GM18907 (cell line): ENCODE results near the gene ITGA2.

Experiments
- ATAC-seq: cut with Tn5 transposase; IDR thresholded peaks from one replicate; pipeline ENCODE4 v1.9.1; 2021; ENCODE audit warnings: mild to moderate bottlenecking, moderate library complexity; ENCODE audit not compliant: unreplicated experiment

ITGA2 gene

DNA sequence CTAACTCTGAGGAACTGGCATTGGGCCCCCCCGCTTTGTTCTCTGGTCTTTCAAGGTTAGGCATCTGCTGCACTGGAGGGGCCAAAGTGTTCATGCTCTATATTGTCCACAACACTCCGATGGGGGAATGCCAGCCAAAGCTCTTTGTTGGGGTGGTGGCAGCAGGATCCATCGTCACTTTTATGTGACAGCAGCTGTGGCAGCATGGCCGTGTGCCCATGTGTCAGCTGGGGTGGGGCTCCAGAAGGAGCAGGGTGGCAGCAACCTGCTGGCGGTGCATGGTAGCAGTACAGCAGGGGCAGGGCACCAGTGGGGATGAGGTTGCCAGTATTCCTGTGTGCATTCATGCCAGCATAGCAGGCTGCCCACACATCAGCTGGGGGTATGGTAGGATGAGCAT is 28.2 kb downstream of the ITGA2 start:
- ATAC-seq = no peak

DNA sequence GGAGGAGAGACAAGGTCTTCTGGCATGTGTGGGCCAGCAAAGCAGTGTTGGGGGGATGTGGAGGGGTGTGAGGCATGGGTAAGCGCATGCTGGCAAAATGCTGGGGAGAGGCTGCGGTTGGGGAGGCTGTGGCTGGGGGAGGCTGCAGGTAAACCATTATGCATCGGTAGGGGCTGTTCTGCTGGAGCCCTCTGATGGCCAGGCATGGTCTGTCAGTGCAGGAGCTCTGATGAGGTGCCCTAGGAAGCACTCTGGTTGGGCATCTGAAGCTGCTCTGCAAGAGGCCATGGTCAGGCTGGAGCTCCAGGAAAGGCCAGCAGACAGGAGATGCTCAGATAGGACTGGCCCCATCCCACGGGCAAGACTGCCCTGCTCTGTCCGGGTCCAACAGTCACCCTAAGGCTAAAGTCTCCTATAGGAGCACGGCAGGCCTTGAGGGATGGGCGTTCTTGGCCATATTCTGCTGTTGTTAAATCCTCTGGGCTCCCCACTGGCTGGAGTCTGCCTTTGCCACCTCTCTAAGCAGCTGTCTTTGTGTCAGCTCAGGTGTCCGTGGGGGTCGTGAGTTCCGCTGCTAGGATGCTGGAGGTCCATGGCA is 28.7 kb downstream of the ITGA2 start:
- no peak for ATAC-seq

- ATAC-seq = no peak
Measured at GRCh38 chr5:53019320-53019719, 30.2 kb downstream of the ITGA2 start.

- no peak for ATAC-seq
Measured at GRCh38 chr5:53022930-53023511, 33.9 kb downstream of the ITGA2 start.

DNA sequence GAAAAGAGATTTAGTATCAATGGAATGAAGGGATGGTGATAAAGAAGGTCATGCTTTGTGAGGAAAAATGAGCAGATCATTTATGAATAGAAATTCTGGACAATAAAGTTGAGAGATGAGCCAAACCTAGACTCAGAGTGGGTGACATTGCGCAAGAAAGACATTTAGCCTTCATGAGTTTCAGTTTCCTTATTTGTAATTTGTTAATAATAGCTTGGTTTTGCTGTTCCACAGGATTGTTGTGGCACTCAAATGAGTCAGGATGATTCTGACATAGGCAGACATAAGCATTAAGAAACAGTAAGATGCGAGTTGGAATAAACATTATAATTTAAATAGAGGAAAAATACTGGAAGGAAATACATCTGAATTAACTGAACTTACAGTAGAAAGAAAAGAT is 34.8 kb downstream of the ITGA2 start:
- ATAC-seq = peak; percentile 95

GRCh38 chr5:53024535-53024934 is 35.4 kb downstream of the ITGA2 start:
- ATAC-seq = no peak

- ATAC-seq = no peak
Measured at GRCh38 chr5:53025487-53025886, 36.3 kb downstream of the ITGA2 start.

- no peak for ATAC-seq
Measured at GRCh38 chr5:53027913-53028312, 38.8 kb downstream of the ITGA2 start.

DNA sequence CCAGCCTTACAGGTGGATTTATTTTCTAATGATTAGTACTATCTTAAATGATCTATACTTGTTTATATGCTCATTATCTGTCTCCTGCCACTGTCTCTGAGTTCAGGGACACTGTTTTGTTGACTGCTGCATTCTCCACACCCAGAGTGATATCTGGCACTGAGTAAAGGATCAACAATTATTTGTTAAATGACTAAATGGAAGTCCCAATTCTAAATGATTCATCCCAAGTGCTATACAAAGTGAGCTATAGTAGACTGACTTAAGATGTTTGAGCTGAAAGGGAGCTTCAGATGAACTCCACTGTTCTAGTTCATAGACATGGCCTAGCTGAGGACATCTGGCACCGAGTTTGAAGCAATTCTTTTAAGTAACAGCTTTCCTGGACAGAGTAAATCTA is 40.5 kb downstream of the ITGA2 start:
- no peak for ATAC-seq

DNA sequence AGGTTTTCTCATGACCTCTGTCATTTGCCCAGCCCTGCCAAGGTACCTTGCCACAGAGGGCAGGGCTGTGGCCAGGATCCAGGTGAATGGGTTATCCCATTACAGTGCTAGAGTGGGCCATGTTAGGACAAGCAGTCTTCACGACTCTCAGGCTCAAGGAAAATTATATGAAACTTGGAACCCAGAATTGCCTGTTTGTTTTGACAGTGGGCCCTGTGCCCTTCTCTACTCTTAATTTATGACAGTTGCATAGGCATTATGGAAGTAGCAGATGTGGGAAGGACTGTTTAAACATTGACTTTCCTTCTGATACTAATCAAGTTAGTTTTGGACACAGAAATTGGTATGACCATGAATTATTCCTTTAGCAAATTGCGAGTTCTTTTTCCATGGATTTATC is 41.7 kb downstream of the ITGA2 start:
- ATAC-seq = no peak

DNA sequence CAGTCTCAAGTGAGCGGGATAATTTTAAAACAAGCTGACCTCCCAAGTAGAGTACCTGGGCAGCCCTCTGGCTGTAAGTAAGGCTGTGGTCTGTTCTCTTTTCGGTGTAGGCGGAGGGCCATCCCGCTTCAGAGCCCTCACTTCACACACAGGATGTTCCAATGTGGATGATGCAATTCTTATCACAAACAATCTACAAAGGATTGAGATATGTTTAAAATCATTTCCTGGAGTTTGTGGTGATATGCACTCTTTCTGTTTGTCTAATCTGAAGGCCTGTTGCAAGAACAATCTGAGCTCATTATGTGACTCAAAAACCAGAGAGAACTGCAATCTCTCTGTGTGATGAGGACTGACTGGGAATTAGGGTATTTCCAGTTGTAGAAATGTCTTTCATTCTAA is 42.5 kb downstream of the ITGA2 start:
- ATAC-seq = no peak

DNA sequence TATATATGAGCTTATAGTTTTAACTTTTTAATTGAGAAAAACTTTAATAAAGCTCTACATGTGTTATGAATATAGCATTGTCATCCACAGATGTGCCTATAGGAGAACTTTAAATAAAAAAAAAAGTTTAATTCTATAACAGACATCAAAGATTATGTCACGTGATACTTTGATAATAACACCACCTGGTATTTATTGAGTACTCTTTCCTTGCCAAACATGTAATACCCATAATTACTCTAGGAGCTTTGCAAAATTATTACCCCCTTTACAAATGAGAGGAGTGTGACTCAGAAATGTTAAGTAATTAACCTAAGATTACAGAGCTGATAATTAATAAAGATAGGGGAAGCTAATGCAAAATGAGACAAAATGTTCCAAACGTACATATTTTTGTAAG is 43.0 kb downstream of the ITGA2 start:
- no peak for ATAC-seq

- no peak for ATAC-seq
Measured at GRCh38 chr5:53034832-53035231, 45.7 kb downstream of the ITGA2 start.

DNA sequence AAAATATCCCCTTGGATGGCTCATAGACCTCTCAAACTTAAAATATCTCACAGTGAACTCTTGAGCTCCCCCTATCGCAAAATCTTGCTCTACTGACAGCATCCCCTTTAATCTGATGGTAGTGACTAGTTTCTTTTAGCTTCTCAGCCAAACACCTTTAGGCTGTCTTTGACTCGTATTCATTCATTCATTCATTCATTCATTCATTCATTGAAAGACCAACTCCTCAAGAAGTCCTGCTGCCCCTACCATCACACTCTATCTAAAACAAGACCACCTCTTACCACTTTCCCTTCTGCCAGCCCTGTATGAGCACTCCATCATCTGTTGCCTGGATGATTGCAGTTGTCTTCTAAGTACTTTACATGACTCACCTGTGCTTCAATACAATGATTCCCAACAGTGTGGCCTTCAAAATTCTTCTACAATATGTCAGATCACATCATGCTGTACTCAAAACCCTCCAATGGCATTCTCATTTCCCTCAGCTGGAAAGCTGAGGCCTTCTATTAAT is 46.8 kb downstream of the ITGA2 start:
- ATAC-seq = peak; percentile 47

DNA sequence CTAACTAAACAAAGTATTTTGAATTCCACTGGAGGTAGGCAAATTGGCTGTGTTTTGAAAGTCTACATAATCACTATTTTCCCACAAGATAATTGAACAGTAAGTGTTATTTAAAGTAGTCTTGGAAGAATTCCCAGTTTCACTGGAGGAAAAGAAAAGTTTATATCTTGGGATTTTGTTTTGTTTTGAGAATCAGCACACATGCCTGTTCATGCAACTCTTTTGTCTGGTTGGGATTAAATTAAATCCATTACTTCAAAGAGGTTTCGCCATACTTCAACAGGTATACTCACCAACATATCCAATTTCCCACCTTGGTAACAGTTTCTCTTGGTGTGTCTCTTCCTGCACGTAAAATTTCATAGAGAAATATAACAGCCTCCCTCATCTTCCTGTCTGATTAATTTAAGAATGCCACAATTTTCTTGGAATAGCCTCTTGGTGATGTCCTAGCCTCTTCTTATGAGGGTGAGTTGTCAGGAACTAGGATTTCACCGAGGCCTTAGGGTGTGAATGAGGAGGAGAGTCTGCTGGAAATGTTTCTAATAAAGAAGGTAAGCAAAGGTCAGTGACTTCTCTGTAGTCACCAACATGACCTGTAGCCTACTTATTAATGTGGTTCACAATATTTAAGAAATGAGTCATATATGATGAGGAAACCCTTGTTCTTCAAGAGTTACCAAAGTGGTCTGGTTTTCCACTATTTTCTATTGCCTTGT is 48.1 kb downstream of the ITGA2 start:
- ATAC-seq = no peak

- no peak for ATAC-seq
Measured at GRCh38 chr5:53038196-53038847, 49.2 kb downstream of the ITGA2 start.

DNA sequence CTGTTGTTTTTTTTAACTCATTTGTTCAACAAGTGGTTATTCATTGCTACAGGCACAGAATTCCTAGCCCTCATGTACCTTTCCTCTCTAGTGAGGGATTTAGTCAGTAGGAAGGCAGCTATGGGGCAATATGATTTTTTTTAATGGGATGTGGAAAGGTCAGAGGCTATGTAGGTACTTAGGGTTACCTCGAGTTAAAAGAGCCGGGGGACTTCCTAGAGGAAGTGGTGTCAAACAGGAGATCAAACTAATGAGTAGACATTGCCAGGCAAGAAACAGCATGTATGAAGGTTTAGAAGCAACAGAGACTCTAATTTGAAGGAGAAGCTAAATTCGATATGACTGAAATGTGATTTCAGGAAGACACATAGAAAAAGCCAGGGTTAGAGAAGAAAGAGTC is 50.7 kb downstream of the ITGA2 start:
- ATAC-seq = no peak

GRCh38 chr5:53041071-53041692 is 52.0 kb downstream of the ITGA2 start:
- ATAC-seq = peak; percentile 97

- ATAC-seq = no peak
Measured at GRCh38 chr5:53041740-53042139, 52.6 kb downstream of the ITGA2 start.

- ATAC-seq = no peak
Measured at GRCh38 chr5:53045263-53045662, 56.1 kb downstream of the ITGA2 start.

DNA sequence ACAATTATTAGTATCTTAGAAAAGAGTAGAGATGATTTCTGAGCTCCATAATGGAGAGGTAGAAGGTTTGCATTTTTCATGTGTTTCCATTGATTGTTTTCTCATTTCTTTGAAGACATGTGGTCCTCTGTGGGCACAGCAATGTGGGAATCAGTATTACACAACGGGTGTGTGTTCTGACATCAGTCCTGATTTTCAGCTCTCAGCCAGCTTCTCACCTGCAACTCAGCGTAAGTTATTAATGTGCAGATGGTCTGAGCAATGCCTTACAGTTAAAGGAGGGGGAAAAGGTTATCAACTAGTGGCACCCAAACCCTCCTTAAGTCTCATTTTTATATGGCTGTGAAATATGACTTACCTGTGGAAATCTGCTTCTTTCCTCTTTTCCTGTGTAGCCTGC is 59.1 kb downstream of the ITGA2 start:
- ATAC-seq = no peak
